K562 (cell line): ENCODE results near the gene PLEKHA6. TPM values are rescaled to one million over a fixed set of nuclear protein-coding genes. Genes with fewer than 3 reads are reported as not detected.

Source experiments
- polyA plus RNA-seq, 8 experiments: library from polyadenylated mRNA; depleted of rRNA in 4 of 8; stranded (reverse) in 5 of 8; unstranded in 3 of 8; fragments of >200 nt; fragmentation: Nextera tagmentation in 2 of 8; fragmentation: Illumina TruSeq in 1 of 8; extraction: Ambion mirVana in 2 of 8; extraction: Trizol in 1 of 8; gene quantifications; 2 replicates each; pipeline versions ENCODE4 v1.2.1 to v1.2.3, GENCODE V29; 2011 to 2014; ENCODE audit warnings: inconsistent platforms in 1 of 8, missing spikeins in 1 of 8
- total RNA-seq, 7 experiments: library from RNA; depleted of rRNA in 6 of 7; stranded (reverse); fragments of >200 nt in 6 of 7; fragmentation: Illumina TruSeq in 2 of 7; extraction: Trizol in 2 of 7; gene quantifications; 2 replicates each; pipeline versions ENCODE4 v1.2.1 to v1.2.3, GENCODE V29; 2011 to 2021; ENCODE audit warnings: low replicate concordance in 1 of 7
- TF ChIP-seq, protein P1 (sequence below): fragments of 200-600 bp; sonication (generic); IDR thresholded peaks from one replicate; pipeline ENCODE4 v1.6.1; 2012; ENCODE audit warnings: mild to moderate bottlenecking, low read depth, low read length, inconsistent platforms

The PLEKHA6 gene
- total and polyA plus RNA-seq, 9 of the 15 experiments (the other 6 are each of a cell fraction or from before 2014, with no cell fraction given): under 0.01 to 0.33 (median 0.01) TPM; not detected in 4

DNA sequence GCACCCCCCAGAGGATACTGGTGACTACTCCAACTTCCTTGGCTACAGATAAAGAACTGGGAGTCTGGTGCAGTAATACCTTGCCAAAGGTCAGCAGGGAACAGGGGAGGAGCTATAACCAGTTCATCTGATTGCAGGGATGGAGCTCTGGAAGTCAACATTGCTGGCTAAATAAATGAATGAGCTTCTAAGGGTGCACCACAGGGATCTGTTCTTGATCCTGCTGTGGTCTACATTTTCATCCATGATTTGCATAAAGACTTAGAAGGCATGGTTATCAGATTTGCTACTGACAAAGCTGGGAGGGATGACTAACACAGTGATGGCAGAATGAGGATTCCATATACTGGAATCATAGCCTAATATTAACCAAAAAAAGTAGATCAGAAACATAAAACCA is 18.3 kb downstream of the PLEKHA6 start (continued):
- TF ChIP-seq, protein P1, sequence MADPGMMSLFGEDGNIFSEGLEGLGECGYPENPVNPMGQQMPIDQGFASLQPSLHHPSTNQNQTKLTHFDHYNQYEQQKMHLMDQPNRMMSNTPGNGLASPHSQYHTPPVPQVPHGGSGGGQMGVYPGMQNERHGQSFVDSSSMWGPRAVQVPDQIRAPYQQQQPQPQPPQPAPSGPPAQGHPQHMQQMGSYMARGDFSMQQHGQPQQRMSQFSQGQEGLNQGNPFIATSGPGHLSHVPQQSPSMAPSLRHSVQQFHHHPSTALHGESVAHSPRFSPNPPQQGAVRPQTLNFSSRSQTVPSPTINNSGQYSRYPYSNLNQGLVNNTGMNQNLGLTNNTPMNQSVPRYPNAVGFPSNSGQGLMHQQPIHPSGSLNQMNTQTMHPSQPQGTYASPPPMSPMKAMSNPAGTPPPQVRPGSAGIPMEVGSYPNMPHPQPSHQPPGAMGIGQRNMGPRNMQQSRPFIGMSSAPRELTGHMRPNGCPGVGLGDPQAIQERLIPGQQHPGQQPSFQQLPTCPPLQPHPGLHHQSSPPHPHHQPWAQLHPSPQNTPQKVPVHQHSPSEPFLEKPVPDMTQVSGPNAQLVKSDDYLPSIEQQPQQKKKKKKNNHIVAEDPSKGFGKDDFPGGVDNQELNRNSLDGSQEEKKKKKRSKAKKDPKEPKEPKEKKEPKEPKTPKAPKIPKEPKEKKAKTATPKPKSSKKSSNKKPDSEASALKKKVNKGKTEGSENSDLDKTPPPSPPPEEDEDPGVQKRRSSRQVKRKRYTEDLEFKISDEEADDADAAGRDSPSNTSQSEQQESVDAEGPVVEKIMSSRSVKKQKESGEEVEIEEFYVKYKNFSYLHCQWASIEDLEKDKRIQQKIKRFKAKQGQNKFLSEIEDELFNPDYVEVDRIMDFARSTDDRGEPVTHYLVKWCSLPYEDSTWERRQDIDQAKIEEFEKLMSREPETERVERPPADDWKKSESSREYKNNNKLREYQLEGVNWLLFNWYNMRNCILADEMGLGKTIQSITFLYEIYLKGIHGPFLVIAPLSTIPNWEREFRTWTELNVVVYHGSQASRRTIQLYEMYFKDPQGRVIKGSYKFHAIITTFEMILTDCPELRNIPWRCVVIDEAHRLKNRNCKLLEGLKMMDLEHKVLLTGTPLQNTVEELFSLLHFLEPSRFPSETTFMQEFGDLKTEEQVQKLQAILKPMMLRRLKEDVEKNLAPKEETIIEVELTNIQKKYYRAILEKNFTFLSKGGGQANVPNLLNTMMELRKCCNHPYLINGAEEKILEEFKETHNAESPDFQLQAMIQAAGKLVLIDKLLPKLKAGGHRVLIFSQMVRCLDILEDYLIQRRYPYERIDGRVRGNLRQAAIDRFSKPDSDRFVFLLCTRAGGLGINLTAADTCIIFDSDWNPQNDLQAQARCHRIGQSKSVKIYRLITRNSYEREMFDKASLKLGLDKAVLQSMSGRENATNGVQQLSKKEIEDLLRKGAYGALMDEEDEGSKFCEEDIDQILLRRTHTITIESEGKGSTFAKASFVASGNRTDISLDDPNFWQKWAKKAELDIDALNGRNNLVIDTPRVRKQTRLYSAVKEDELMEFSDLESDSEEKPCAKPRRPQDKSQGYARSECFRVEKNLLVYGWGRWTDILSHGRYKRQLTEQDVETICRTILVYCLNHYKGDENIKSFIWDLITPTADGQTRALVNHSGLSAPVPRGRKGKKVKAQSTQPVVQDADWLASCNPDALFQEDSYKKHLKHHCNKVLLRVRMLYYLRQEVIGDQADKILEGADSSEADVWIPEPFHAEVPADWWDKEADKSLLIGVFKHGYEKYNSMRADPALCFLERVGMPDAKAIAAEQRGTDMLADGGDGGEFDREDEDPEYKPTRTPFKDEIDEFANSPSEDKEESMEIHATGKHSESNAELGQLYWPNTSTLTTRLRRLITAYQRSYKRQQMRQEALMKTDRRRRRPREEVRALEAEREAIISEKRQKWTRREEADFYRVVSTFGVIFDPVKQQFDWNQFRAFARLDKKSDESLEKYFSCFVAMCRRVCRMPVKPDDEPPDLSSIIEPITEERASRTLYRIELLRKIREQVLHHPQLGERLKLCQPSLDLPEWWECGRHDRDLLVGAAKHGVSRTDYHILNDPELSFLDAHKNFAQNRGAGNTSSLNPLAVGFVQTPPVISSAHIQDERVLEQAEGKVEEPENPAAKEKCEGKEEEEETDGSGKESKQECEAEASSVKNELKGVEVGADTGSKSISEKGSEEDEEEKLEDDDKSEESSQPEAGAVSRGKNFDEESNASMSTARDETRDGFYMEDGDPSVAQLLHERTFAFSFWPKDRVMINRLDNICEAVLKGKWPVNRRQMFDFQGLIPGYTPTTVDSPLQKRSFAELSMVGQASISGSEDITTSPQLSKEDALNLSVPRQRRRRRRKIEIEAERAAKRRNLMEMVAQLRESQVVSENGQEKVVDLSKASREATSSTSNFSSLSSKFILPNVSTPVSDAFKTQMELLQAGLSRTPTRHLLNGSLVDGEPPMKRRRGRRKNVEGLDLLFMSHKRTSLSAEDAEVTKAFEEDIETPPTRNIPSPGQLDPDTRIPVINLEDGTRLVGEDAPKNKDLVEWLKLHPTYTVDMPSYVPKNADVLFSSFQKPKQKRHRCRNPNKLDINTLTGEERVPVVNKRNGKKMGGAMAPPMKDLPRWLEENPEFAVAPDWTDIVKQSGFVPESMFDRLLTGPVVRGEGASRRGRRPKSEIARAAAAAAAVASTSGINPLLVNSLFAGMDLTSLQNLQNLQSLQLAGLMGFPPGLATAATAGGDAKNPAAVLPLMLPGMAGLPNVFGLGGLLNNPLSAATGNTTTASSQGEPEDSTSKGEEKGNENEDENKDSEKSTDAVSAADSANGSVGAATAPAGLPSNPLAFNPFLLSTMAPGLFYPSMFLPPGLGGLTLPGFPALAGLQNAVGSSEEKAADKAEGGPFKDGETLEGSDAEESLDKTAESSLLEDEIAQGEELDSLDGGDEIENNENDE: no peak
